Effector CD8-positive, alpha-beta T cell (primary cell): ENCODE data around the gene PSME1.
A peak's percentile ranks its signal among the peaks of the same experiment; 100 is the strongest.

ENCODE experiments used
- DNase-seq: peaks from one replicate; lab custom pipeline; 2025; lab: John Stamatoyannopoulos, UW

Gene PSME1

DNA sequence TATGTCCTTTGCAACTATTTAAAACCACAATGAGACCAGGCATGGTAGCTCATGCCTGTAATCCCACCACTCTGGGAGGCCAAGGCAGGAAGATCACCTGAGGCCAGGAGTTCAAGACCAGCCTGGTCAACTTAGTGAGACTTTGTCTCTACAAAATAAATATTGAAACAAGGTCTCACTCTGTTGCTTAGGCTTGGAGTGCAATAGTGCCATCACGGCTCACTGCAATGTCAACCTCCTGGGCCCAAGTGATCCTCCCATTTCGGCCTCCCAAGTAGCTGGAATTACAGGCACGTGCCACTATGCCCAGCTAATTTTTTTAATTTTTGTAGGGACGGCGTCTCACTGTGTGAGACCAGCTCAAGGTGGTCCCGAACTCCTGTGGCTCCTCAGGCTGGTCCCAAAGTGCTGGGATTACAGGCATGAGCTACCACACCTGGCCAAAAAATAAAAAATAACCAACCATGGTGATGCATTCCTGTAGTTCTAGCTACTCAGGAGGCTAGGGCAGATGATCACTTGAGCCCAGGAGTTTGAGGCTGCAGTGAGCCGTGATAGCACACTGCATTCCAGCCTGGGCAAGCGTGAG is 6.5 kb upstream of the PSME1 start:
- DNase-seq, result no peak

DNA sequence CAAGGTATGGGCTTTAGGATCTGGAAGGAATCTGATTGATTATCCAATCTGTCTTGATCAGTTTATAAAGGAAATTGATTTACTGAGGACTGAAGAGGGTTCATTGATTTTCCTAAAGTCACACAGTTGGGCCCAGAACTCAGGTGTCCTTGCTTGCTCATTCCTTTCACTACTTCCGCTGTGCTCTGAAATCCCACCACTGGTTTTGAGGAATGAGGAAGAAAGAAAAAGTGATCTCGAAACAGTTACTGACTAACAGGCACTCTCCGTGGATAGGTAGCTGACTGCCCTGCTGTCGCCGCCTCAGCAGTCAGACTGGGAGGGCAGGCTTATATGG is 5.6 kb upstream of the PSME1 start, which contains the start of gene FITM1:
TSS of gene FITM1 (plus strand) at position 280 of the 337 bp plus-strand sequence. CDS start 905 bp downstream, outside the sequence.
- DNase-seq, result no peak

DNA sequence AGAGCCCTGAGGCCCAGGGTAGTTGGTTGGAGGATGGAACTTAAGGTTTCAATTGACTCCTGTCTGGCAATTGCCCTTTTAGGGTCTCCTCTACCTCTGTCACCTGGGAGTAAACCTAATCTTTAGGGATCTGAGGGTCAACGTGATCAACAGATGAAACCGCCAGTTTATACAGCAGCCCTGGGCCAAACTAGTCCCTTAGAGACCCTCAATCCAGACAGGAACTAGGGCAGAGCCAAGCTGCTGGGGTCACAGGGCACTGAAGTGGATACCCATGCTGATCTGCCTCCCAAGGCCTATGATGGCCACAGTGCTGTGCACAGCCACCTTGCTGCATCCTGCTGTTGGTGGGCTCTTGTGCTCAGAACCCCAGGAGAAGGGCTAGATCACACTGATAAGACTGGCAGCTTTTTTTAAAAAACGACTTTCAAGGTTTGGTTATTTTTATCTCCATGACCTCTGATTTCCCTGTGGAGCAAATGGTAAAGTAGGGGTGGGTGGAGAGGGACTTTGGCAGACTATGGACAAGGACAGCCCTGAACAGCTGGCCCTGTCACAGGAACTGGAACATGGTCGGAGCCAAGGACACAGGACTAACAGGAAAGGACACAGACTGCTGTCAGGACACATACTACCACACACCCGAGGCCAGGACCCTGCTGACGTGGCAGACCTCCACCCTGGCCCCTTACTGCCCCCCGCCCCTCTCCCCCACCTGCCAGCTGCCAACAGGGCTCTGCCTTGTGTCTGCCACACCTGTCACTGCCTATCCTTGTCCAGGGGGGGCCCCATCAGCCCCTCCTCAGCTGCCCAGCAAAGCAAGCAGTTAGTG is 5.1 kb upstream of the PSME1 start:
- no peak for DNase-seq

DNA sequence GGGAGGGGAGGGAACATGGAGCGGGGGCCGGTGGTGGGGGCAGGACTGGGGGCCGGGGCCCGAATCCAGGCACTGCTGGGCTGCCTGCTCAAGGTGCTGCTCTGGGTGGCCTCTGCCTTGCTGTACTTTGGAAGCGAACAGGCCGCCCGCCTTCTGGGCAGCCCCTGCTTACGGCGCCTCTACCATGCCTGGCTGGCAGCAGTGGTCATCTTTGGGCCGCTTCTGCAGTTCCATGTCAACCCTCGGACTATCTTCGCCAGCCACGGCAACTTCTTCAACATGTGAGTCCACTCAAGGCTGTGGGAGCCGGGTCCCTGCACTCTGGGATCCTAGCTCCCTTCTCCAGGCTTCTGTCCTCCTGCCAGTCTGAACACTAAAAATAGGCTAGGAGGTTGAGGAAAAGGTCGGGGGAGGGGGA is 4.4 kb upstream of the PSME1 start:
- no peak for DNase-seq

DNA sequence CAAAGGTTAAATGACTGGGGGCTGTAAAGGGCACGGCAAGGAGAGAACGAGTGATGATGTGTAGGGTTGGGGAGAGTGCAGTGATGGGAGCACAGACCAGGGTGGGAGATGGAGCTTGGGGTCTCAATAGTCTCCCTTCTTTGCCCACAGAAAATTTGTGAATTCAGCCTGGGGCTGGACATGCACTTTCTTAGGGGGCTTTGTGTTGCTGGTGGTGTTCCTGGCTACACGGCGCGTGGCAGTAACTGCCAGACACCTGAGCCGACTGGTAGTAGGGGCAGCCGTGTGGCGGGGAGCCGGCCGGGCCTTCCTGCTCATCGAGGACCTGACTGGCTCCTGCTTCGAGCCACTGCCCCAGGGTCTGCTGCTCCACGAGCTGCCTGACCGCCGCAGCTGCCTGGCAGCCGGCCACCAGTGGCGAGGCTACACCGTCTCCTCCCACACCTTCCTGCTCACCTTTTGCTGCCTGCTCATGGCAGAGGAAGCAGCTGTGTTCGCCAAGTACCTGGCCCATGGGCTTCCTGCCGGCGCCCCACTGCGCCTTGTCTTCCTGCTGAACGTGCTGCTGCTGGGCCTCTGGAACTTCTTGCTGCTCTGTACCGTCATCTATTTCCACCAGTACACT is 3.8 kb upstream of the PSME1 start:
- no peak for DNase-seq

DNA sequence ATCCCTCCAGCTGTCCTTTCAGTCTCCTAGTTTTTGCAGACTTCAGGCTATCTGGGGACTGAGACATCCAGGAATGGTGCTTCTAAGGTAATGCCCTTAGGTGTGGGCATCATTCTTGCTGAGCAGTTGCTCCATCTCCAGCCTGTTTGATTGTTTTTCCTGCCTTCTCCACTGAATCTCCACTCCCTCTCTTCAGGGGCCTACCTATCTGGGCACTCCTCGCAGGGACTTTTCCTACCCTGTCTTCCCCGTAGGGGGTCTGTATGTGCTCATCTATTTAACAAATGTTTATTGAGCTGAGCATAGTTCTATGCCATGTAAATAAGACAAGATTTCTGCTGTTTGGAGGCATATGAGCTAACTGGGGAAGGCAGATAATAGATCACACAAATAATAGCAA is 3.0 kb upstream of the PSME1 start:
- no peak for DNase-seq

DNA sequence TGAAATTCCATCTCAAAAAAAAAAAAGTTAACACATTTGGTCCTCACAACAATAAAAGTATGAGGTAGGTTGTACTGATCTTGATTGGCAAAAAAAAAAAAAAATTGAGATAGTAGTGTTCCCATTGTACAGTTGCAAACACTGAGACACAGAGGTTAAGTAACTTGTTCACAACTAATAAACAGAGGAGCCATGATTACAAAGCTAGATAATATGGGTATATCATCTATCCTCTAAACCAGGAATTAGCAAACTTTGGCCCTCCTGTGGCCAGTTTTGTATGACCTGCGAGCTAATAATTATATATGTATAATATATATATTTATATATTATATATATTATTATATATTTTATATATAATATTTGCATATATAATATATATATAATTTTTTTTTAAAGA is 2.3 kb upstream of the PSME1 start:
- no peak for DNase-seq

DNA sequence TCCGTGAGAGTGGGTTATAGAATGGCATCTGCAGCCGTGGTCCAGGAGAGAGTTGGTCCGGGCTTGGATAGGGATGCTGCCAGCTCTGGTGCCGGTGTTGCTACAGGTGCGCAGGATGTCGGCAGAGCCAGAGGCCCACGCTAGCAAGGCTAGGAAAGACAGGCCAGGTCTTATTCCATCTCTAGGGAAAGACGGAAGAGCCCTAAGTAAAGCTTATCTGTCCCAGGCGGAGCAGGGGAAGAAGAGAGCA is 485 bp upstream of the PSME1 start:
- no peak for DNase-seq

DNA sequence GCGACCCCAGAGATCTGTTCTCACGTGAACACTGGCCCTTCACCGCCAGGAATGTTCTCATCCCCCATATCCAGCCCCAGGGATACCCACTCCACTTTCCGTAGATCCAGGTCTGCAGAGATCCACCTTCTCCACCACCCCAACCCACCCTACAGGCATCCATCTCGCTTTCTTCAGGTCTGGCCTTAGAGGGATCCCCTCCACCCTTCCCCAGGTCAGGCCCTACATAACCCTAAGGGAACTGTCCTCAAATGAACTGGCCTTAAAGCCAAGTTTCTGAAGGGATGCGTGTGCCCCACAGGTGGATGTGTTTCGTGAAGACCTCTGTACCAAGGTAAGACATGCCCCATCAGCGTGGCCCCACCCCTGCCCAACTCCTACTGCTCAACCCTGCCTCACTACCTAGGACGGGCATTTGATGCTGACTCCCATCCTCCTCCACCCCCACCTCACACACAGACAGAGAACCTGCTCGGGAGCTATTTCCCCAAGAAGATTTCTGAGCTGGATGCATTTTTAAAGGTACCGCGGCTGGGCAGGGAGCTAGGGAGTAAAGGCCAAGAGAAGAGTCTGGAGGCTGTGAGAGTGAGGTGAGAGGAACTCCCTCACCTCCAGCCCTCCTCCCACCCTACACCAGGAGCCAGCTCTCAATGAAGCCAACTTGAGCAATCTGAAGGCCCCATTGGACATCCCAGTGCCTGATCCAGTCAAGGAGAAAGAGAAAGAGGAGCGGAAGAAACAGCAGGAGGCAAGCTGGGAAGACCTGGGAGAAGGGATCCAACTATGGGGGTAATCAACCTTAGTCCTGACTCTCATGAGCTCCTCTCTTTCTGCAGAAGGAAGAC is 912 bp downstream of the PSME1 start:
- DNase-seq, result no peak

DNA sequence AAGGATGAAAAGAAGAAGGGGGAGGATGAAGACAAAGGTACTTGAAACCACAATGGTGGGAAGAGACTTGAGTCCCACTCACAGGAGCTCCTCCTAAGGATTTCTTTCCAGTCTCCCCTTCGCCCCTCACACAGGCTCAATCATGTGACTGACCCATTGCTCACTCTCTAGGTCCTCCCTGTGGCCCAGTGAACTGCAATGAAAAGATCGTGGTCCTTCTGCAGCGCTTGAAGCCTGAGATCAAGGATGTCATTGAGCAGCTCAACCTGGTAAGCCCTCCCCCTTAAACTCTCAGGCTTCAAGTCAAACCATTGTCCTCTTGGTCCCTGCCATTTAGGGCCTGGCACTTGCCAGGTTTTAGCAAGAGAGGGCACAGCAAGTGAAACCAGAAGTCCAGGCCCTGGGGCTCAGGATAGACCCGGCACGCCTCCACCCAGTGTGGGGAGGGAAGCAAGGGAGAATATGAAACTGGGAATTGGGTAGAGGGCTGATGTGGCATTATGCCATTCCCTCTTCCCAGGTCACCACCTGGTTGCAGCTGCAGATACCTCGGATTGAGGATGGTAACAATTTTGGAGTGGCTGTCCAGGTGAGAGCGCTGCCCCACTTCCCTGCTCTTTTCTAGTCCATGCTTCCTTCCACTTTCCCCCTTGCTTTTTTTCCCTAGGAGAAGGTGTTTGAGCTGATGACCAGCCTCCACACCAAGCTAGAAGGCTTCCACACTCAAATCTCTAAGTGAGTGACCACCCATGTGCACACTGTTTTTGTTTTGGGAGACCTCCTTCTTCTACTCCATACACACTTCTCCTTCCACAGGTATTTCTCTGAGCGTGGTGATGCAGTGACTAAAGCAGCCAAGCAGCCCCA is 1.8 kb downstream of the PSME1 start:
- DNase-seq, result no peak

DNA sequence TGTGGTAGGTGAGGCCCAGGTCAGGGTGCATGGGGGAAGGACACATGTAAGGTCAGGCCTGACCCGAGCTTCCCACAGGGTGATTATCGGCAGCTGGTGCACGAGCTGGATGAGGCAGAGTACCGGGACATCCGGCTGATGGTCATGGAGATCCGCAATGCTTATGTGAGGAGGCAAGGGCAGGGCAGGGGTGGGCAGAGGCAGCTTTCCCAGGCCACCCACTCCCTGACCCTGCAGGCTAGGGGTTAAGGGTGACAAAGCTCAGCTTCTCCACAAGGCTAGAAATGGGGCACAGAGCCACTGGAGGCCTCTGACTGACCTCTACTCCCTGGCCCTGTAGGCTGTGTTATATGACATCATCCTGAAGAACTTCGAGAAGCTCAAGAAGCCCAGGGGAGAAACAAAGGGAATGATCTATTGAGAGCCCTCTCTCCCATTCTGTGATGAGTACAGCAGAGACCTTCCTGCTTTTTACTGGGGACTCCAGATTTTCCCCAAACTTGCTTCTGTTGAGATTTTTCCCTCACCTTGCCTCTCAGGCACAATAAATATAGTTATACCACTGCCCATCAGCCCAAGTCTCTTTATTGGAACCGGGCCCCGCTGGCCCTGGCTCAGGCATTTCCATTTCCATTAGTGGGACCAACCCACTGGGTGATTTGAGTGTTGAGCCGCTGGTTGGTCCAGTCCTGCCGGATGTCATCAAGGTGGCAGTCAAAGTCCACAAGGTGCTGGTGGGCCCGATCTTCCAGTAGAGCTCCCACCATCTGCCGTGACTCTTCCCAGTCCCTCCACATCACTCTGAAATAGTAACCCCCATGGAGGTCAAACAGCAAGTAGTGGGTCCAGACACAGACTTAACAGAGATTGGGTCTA is 2.6 kb downstream of the PSME1 start:
- DNase-seq, result no peak

DNA sequence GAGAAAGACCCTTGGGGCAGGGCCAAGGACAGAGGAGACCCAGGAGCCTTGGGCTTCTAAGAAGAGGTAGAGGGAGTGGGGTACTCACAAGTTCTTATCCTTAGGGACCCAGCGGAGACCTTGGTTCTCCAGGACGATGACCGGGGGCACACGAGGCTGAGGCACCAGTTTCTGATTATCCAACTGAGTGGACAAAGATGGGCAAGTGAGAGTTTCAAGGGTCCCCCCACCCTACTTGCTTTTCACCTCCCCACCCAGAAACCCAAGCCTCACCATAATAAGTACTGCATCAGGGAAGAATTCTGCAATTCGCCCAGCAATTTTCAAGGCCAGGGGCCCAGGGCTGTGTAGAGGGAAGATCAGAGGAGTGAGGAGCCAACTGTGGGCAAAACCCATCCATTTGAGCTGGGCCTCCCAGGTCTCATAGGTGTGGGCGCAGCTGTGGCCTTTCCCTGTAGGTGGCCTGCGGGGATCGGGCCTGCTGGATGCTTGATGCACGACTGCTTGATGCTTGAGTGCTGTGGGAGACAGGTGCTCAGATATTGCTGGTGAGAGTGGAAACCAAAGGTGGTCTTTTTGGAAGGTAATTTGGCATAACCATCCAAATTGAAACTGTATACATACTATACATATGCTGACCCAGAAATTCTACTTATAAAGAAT is 3.4 kb downstream of the PSME1 start:
- no peak for DNase-seq

DNA sequence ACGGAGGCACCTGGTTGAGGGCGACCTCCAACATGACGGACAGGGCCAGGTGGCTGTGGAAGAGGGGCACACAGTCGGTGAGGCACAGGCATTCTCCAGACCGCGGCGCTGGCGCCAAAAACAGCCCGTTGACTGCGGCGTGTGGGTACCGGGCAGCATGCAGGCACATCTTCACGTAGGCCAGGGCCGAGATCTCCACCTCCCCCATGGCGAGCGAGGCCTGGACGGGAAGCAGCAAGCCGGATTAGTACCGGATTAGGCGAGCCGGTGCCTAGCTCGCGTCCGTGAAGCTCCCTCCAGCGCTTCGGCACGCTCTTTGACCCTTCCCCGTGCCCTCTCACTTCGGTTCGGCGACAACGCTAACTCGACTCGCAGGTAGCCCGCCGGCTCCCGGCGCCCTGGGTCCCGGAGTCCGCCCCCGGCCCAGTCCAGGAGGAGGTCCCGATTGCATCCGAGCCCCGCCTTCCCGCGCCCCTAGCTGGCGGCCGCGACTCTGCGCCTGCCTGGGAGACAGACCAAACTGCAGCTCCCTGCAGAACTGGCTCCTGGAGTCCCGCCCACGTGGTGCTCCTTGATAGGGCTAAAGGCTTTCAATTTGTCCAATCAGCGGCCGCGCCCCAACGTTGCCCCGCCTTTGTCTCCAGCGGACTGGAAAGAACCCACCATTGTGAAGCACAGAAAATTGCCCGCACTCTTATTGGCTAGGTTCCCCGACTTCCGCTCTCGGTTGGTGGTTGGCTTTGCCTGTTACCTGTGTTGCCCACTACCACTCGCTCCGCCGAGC is 5.3 kb downstream of the PSME1 start, which contains the start of gene EMC9:
TSS of gene EMC9 (minus strand) at position 495 of the 784 bp plus-strand sequence. CDS start at position 208, 287 bp downstream.
- peak; percentile 99 for DNase-seq

DNA sequence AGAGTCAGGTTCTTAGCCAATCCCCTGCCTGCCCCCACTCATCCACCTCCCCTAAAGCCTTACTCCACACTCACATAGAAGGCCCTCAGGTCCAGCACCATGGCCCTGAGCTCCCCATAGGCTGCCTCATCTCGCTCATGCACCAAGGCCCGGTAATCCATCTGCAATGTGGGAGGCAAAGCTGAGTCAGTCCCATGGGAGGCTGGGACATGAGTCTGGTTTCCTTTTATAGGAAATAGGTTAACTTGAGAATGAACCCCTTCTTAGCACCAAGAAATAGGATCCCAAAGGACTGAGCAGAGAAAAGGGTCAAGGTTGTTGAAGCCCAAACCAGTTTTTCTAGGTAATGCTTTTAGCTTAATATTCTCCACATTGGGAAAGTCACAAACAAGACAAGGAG is 7.5 kb downstream of the PSME1 start:
- DNase-seq, result no peak

DNA sequence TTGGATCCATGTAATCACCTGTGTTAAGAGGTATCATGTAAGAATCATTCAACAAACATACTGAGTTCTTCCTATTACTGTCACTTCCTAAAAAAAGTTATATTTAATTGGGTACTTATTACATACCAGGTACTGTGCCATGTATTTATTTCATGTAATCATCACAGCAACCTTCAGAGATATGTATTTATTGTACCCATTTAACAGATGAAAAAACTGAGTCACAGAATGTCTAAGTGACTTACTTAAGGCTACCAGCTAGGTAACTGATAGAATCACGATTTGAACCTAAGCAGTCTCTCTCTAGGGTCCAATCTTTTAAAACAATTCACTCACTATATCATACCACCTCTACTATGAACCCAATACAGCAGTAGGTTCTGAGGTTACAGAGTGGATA is 8.5 kb downstream of the PSME1 start:
- DNase-seq, result no peak

DNA sequence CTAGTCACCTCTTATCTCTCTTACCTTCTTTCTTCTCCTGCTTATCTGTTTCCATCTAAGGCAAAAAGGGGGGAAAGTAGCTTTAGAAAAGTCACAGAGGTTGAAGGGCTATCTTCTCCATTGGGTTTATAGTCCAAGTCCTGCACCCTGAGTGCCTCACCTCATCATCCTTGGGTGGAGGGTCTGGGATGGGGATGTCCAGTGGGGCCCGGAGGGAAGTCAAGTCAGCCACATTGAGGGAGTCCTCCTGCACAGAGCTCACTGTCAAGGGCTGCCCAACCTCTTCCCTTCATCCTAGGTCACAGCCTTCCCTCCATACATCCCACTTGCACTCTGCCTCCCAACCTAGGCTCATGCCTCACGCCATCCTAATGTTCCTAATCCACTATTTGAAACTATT is 9.2 kb downstream of the PSME1 start:
- no peak for DNase-seq

DNA sequence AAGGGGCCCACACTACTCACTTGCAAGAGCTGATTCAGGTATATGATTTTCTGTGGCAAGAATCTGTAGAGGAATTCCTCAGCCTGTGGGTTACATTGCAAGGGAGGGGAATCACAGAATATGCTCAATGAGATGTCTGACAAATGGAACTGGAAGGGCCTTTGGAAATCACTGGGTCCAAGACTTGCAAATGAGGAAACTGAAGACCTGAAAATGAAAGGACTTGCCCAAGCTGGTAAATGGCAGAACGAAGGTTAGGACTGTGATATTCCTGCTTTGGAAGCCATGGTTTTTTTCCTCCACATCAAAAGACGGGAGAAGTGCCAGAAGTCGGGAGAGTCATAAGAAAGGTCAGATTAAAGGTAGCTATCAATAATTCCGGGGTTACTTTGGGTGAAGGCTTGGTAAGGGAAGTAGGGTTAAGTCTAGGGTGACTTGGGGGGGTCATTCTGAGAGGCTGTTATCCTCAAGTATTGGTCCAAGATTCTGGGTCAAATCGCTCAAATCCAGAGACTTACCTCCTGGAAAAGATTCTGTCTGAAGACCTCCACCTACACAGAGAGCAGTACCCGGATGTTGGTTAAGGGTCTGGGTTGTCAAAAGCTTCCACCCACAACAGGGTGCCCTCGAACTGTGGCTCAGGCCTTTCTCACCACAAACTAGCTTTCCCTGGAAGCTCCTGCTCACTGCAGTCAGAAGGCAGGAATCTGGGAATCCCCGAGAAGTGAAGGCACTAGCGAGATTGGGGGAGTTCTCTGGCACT is 9.9 kb downstream of the PSME1 start:
- no peak for DNase-seq

DNA sequence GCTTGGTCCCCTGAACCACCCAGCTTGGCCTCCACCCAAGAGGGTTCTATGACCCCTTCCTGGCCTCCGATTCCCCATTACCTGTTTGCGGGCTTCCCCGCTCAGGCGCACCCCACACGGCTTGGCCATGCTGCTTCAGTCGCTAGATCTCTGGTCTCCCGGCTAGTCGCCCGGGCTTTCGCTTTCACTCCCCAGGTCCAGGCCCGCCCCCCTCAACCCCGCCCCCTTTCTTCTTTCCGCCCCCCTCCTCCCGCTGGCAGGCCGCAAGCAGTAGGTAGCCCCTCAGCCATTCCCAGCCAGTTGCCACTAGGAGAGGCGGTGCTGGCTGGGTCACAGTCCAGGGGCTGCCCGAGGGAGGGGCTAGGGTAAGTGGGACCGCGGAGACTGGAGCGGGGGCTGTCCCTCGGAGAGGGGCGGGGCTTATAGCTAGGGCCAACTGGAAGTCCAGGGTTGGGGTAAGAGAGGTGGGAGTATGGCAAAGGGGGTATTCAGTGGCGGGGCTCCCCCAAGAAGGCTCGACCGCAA is 10.5 kb downstream of the PSME1 start, which contains the start of gene PSME2:
TSS of gene PSME2 (minus strand) at position 158 of the 525 bp plus-strand sequence. CDS start at position 129, 29 bp downstream.
- DNase-seq, result peak; percentile 80
